Measurements from ENCODE around the gene AFAP1. TPM values are rescaled to one million over a fixed set of nuclear protein-coding genes. Genes with fewer than 3 reads are reported as not detected.
A peak's percentile ranks its signal among the peaks of the same experiment; 100 is the strongest.

AFAP1 gene
- total RNA-seq, 4 donors from 2014 or later: 25.1 to 56.9 (median 26.4) TPM

DNA sequence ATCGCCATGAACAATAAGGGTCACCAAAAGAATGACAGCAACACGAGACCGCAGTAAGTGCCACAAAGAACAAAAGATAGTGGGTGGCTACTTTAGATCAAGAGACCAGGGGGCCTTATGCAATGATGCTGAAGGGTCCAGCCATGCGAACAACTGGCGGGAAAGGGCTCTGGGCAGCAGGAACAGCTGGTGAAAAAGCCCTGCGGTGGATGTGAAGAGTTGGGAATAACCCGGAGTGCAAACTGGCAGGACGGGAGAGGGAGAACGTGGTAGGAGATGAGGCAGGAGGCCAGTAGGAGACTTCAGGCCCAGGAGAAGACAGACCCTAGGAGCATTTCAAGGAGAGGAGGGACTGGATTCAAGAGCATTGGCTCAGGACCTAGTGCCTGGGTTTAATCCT is 120.2 kb downstream of the AFAP1 start:
- Histone ChIP-seq H3K4me1 (peaks cover 15 to 63% (median 19%) of the 10 kb centered on the region in 4 donors), H3K27me3 (no peaks in the 10 kb centered on the region), H3K27ac (peak overlapping the region in 3 of 4 donors; percentile 55 to 83 (median 83)), H3K36me3 (peaks cover 0 to 16% (median 7%) of the 10 kb centered on the region in 4 donors), H3K4me3 (no peak overlapping the region), H3K9me3 (no peaks in the 10 kb centered on the region)
- in situ Hi-C loops (cut with MboI; ENCODE audit: low pct_ligation_motif_present in 1 of 4, low pct_unique_long_range_greater_than_20kb in 1 of 4, low sequenced_read_pairs in 3 of 4): no loop called here
- no peak for TF ChIP-seq POLR2AphosphoS5 (IDR thresholded peaks at IDR 0.05)
- TF ChIP-seq, protein P1, sequence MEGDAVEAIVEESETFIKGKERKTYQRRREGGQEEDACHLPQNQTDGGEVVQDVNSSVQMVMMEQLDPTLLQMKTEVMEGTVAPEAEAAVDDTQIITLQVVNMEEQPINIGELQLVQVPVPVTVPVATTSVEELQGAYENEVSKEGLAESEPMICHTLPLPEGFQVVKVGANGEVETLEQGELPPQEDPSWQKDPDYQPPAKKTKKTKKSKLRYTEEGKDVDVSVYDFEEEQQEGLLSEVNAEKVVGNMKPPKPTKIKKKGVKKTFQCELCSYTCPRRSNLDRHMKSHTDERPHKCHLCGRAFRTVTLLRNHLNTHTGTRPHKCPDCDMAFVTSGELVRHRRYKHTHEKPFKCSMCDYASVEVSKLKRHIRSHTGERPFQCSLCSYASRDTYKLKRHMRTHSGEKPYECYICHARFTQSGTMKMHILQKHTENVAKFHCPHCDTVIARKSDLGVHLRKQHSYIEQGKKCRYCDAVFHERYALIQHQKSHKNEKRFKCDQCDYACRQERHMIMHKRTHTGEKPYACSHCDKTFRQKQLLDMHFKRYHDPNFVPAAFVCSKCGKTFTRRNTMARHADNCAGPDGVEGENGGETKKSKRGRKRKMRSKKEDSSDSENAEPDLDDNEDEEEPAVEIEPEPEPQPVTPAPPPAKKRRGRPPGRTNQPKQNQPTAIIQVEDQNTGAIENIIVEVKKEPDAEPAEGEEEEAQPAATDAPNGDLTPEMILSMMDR (IDR thresholded peaks at IDR 0.05): no peak
- intact Hi-C loops (cut with DNase I; ENCODE audit: low total_unique reads): no loop called here
- no peak for DNase-seq
- WGBS, 2 donors (ENCODE audit: low coverage in 1 of 2): 93 to 100% methylated on average over 7 to 9 of the region's 9 CpGs

DNA sequence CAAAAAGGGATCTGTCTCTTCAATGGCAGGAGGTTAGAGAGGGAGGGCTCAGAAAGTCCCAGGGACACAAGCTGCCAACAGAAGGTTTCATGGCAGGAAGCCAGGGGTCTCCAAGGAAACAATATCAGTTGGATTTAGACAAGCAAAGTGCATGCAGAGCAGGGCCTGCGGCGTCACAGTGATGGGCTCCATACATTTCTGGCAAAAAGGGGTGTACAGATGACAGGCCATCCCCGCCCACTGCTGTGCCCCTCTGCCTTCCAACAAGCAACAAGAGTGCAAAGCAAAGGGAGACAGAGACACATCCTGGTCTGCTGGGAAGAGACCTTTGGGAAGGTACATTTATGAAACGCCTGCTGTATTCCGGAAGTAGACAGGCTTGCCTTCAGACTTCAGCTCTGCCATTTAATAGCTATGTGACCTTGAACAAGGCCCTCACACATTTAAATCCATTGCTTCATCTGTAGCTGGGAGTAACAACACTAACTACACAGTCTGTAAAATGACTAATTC is 121.2 kb downstream of the AFAP1 start:
- in situ Hi-C loops (cut with MboI; ENCODE audit: low pct_ligation_motif_present in 1 of 4, low pct_unique_long_range_greater_than_20kb in 1 of 4, low sequenced_read_pairs in 3 of 4) (no loop called here), intact Hi-C loops (cut with DNase I; ENCODE audit: low total_unique reads) (no loop called here)
- H3K27me3 ChIP-seq: no peaks in the 10 kb centered on the region
- TF ChIP-seq EP300 (IDR thresholded peaks at IDR 0.05; ENCODE audit: low read depth) (no peak), POLR2AphosphoS5 (IDR thresholded peaks at IDR 0.05) (no peak), POLR2A (IDR thresholded peaks at IDR 0.05) (no peak)
- TF ChIP-seq, protein P1 (IDR thresholded peaks at IDR 0.05): no peak
- no peaks in the 10 kb centered on the region for H3K9me3 ChIP-seq
- H3K27ac ChIP-seq: peak overlapping the region; percentile 51 to 83 (median 57)
- DNase-seq: no peak
- H3K36me3 ChIP-seq: peaks cover 0 to 22% (median 7%) of the 10 kb centered on the region in 4 donors
- H3K4me3 ChIP-seq: no peak overlapping the region
- H3K4me1 ChIP-seq: peaks cover 8 to 53% (median 10%) of the 10 kb centered on the region in 4 donors
- WGBS, 2 donors (ENCODE audit: low coverage in 1 of 2): 20 to 66% methylated on average over 1 to 5 of the region's 5 CpGs

GRCh38 chr4:7817877-7818398 is 121.7 kb downstream of the AFAP1 start:
- Histone ChIP-seq H3K36me3 (peaks cover 0 to 22% (median 7%) of the 10 kb centered on the region in 4 donors), H3K4me3 (no peak overlapping the region), H3K27me3 (no peaks in the 10 kb centered on the region), H3K27ac (peak overlapping the region; percentile 51 to 83 (median 57)), H3K4me1 (peaks cover 3 to 52% (median 5%) of the 10 kb centered on the region in 4 donors), H3K9me3 (no peaks in the 10 kb centered on the region)
- in situ Hi-C loops (cut with MboI; ENCODE audit: low pct_ligation_motif_present in 1 of 4, low pct_unique_long_range_greater_than_20kb in 1 of 4, low sequenced_read_pairs in 3 of 4): no loop called here
- WGBS, 2 donors (ENCODE audit: low coverage in 1 of 2): 75 to 82% methylated on average over 6 of the region's 6 CpGs
- TF ChIP-seq, protein P1 (IDR thresholded peaks at IDR 0.05): no peak
- TF ChIP-seq POLR2AphosphoS5 (IDR thresholded peaks at IDR 0.05) (no peak), EP300 (IDR thresholded peaks at IDR 0.05; ENCODE audit: low read depth) (no peak), POLR2A (IDR thresholded peaks at IDR 0.05) (no peak)
- intact Hi-C loops (cut with DNase I; ENCODE audit: low total_unique reads): no loop called here
- no peak for DNase-seq

GRCh38 chr4:7816771-7817170 is 122.9 kb downstream of the AFAP1 start:
- Histone ChIP-seq H3K4me3 (no peak overlapping the region), H3K27ac (peak overlapping the region in 2 of 4 donors; percentile 55 to 83), H3K36me3 (peaks cover 0 to 22% (median 7%) of the 10 kb centered on the region in 4 donors), H3K27me3 (no peaks in the 10 kb centered on the region), H3K4me1 (peaks cover 3 to 55% (median 11%) of the 10 kb centered on the region in 4 donors), H3K9me3 (no peaks in the 10 kb centered on the region)
- intact Hi-C loops (cut with DNase I; ENCODE audit: low total_unique reads): no loop called here
- TF ChIP-seq POLR2AphosphoS5 (IDR thresholded peaks at IDR 0.05): no peak
- no peak for TF ChIP-seq POLR2A (IDR thresholded peaks at IDR 0.05)
- DNase-seq: no peak
- WGBS, 2 donors (ENCODE audit: low coverage in 1 of 2): 76% methylated on average over 7 of the region's 7 CpGs; no CpG with 5 or more reads in 1 of the 2 donors
- in situ Hi-C loops (cut with MboI; ENCODE audit: low pct_ligation_motif_present in 1 of 4, low pct_unique_long_range_greater_than_20kb in 1 of 4, low sequenced_read_pairs in 3 of 4): no loop called here

Measured in transverse colon (tissue), 4 donors.